Caco-2 (cell line): ENCODE results near the gene EPS8L3. TPM values are rescaled to one million over a fixed set of nuclear protein-coding genes. Genes with fewer than 3 reads are reported as not detected.

Source experiments
- BruUV-seq: library from RNA; stranded (reverse); fragments of 400-500 nt; replicated peaks from 2 replicates; lab custom pipeline; 2021; lab: Mats Ljungman, UMichigan
- CTCF ChIA-PET: fragments of 300-600 bp; sonication (Branson Sonifier 250); formaldehyde crosslinking; loops from one replicate; lab custom pipeline; 2022; ENCODE audit warnings: antibody characterized with exemption; lab: Charles Lee
- POLR2A ChIA-PET: fragments of 300-600 bp; sonication (Branson Sonifier 250); formaldehyde crosslinking; loops from one replicate; lab custom pipeline; 2022; ENCODE audit warnings: antibody characterized with exemption; lab: Charles Lee
- DNase-seq, 2 experiments: peaks; one replicate each; pipeline versions ENCODE4 v3.0.0 to v3.0.0-alpha.2; 2020 to 2022
- H3K27me3 ChIP-seq: replicated peaks from 2 replicates; pipeline ENCODE4 v1.6.0; 2011; ENCODE audit warnings: low read length; ENCODE audit not compliant: control insufficient read depth, insufficient read depth
- H3K36me3 ChIP-seq: 2 replicates; pipeline ENCODE4 v1.5.1; 2011; ENCODE audit warnings: low read length; ENCODE audit not compliant: control insufficient read depth, insufficient read depth
- H3K4me1 ChIP-seq: fragments of 250-450 bp; sonication (Bioruptor Pico); 2 replicates; pipeline ENCODE4 v1.5.1; 2020; ENCODE audit warnings: mild to moderate bottlenecking
- H3K4me3 ChIP-seq: 2 replicates; pipeline ENCODE4 v1.5.1; 2011; ENCODE audit warnings: low read depth, mild to moderate bottlenecking, control low read depth, low read length
- H3K9me3 ChIP-seq: fragments of 250-450 bp; sonication (Bioruptor Pico); 2 replicates; pipeline ENCODE4 v1.5.1; 2020; ENCODE audit warnings: mild to moderate bottlenecking, moderate library complexity
- H3K27ac Mint-ChIP-seq: one replicate; pipeline ENCODE4 v1.8.0; 2022; ENCODE audit warnings: mixed read lengths; ENCODE audit not compliant: unreplicated experiment
- H3K27me3 Mint-ChIP-seq: one replicate; pipeline ENCODE4 v1.8.0; 2022; ENCODE audit warnings: mixed read lengths; ENCODE audit not compliant: insufficient read depth, unreplicated experiment
- H3K36me3 Mint-ChIP-seq: one replicate; pipeline ENCODE4 v1.8.0; 2022; ENCODE audit warnings: mild to moderate bottlenecking, mixed read lengths; ENCODE audit not compliant: insufficient read depth, unreplicated experiment
- H3K4me1 Mint-ChIP-seq: one replicate; pipeline ENCODE4 v1.8.0; 2022; ENCODE audit warnings: low read depth, mixed read lengths; ENCODE audit not compliant: unreplicated experiment
- H3K4me3 Mint-ChIP-seq: one replicate; pipeline ENCODE4 v1.8.0; 2022; ENCODE audit warnings: mild to moderate bottlenecking, moderate library complexity, mixed read lengths; ENCODE audit not compliant: unreplicated experiment
- H3K9me3 Mint-ChIP-seq: one replicate; pipeline ENCODE4 v1.8.0; 2022; ENCODE audit warnings: mixed read lengths; ENCODE audit not compliant: unreplicated experiment
- CTCF ChIP-seq, 2 experiments: fragments of 200-600 bp in 1 of 2; IDR thresholded peaks; 1 replicate in 1 of 2; 2 replicates in 1 of 2; pipeline versions ENCODE4 v1.5.1 to v1.8.0; 2011 to 2022; ENCODE audit warnings: antibody characterized with exemption in 1 of 2, control low read depth in 1 of 2, inconsistent platforms in 1 of 2, low read depth in 1 of 2, low read length in 1 of 2, mild to moderate bottlenecking in 1 of 2, moderate library complexity in 1 of 2; ENCODE audit not compliant: insufficient read depth in 1 of 2, severe bottlenecking in 1 of 2, unreplicated experiment in 1 of 2
- intact Hi-C: fragments of 100-400 bp; cut with micrococcal nuclease; formaldehyde crosslinking; loops from one replicate; pipeline ENCODE4 v1.10.0; 2022; ENCODE audit not compliant: unreplicated experiment
- total RNA-seq: library from RNA; stranded (reverse); gene quantifications from 2 replicates; pipeline ENCODE4 v1.2.3, GENCODE V29; 2022

The EPS8L3 gene
- total RNA-seq, 1 experiment from 2014 or later: 15.3 TPM

- Histone ChIP-seq H3K4me3 (no peak overlapping the region), H3K9me3 (no peaks in the 10 kb centered on the region), H3K4me1 (no peaks in the 10 kb centered on the region; the same call in 1 of the 2 replicates), H3K36me3 (no peaks in the 10 kb centered on the region), H3K27me3 (no peaks in the 10 kb centered on the region)
- Mint-ChIP-seq H3K36me3 (peaks cover 9% of the 10 kb centered on the region), H3K27me3 (no peaks in the 10 kb centered on the region), H3K4me1 (no peaks in the 10 kb centered on the region), H3K27ac (no peak overlapping the region), H3K9me3 (no peaks in the 10 kb centered on the region), H3K4me3 (no peak overlapping the region)
- ChIA-PET CTCF (interaction anchor here (3.8 kb wide), 1 partner anchor 132 kb away, joined by 17 read pairs; no protein-coding TSS in a partner anchor), POLR2A (no interaction called here)
- intact Hi-C loops: loop anchor here (5.0 to 10.0 kb wide), 4 partner anchors 40 to 143 kb away; partner anchors contain the start of genes CSF1 and GSTM4
- no peak for DNase-seq
- BruUV-seq: no TSS peak
- TF ChIP-seq CTCF (IDR thresholded peaks at IDR 0.05; ENCODE audit: insufficient read depth in 1 of 2, low read depth in 1 of 2, low read length in 1 of 2, severe bottlenecking in 1 of 2, unreplicated experiment in 1 of 2): no peak
Observed at GRCh38 chr1:109771712-109772657, 8.3 kb upstream of the EPS8L3 start.

- BruUV-seq: no TSS peak
- Histone ChIP-seq H3K4me3 (no peak overlapping the region), H3K36me3 (no peaks in the 10 kb centered on the region), H3K9me3 (no peaks in the 10 kb centered on the region), H3K4me1 (peaks cover 5% of the 10 kb centered on the region), H3K27me3 (no peaks in the 10 kb centered on the region)
- TF ChIP-seq CTCF (IDR thresholded peaks at IDR 0.05; ENCODE audit: insufficient read depth in 1 of 2, low read depth in 1 of 2, low read length in 1 of 2, severe bottlenecking in 1 of 2, unreplicated experiment in 1 of 2): no peak
- CTCF ChIA-PET: interaction anchor here (0.6 kb wide), 1 partner anchor 52 kb away, joined by 3 read pairs; no protein-coding TSS in a partner anchor
- Mint-ChIP-seq H3K27ac (peak overlapping the region; percentile 29), H3K27me3 (no peaks in the 10 kb centered on the region), H3K4me3 (no peak overlapping the region), H3K4me1 (no peaks in the 10 kb centered on the region), H3K36me3 (peaks cover 6% of the 10 kb centered on the region), H3K9me3 (no peaks in the 10 kb centered on the region)
- no peak for DNase-seq
- intact Hi-C loops: loop anchor here (5.0 to 10.0 kb wide), 4 partner anchors 38 to 144 kb away; partner anchors contain the start of genes CSF1 and GSTM4
- POLR2A ChIA-PET: no interaction called here
Observed at GRCh38 chr1:109770331-109771095, 6.8 kb upstream of the EPS8L3 start.
